K562 (cell line): Measurements from ENCODE around the gene KASH5. TPM values are rescaled to one million over a fixed set of nuclear protein-coding genes. Genes with fewer than 3 reads are reported as not detected.
A peak's percentile ranks its signal among the peaks of the same experiment; 100 is the strongest.

ENCODE experiments used
- ELF2 ChIP-seq: fragments of 250-450 bp; sonication (Bioruptor Pico); IDR thresholded peaks from 2 replicates; pipeline ENCODE4 v1.5.0; 2021; ENCODE audit warnings: mild to moderate bottlenecking
- EP300 ChIP-seq: IDR thresholded peaks from 2 replicates; pipeline ENCODE4 v1.6.1; 2012; ENCODE audit warnings: low read length, improper control_type of control experiment
- FOXJ2 ChIP-seq: fragments of 200-800 bp; sonication (Bioruptor generic); IDR thresholded peaks from 2 replicates; pipeline ENCODE4 v1.6.1; 2016; ENCODE audit warnings: missing genetic modification characterization, missing compliant biosample characterization
- HDAC1 ChIP-seq, 2 experiments: fragments of 450-650 bp; IDR thresholded peaks; 2 replicates each; pipeline ENCODE4 v1.6.1; 2016 to 2017; ENCODE audit warnings: inconsistent platforms in 1 of 2, mild to moderate bottlenecking in 1 of 2, moderate library complexity in 1 of 2
- KDM5B ChIP-seq: fragments of 200-600 bp; sonication (generic); IDR thresholded peaks from 2 replicates; pipeline ENCODE4 v1.6.1; 2012; ENCODE audit warnings: low read depth, mild to moderate bottlenecking, moderate library complexity, low read length, control low read depth, inconsistent platforms; ENCODE audit not compliant: insufficient replicate concordance
- MBD2 ChIP-seq: sonication (generic); IDR thresholded peaks from 2 replicates; pipeline ENCODE4 v1.6.1; 2016; ENCODE audit warnings: low read depth, borderline replicate concordance
- MYC ChIP-seq, 2 experiments: fragments of 250-450 bp in 1 of 2; sonication (Bioruptor Pico) in 1 of 2; IDR thresholded peaks; 2 replicates each; pipeline versions ENCODE4 v1.5.1 to v1.6.1; 2012 to 2021; ENCODE audit warnings: low read depth in 2 of 2, borderline replicate concordance in 1 of 2, improper control_type of control experiment in 1 of 2, low read length in 1 of 2, mild to moderate bottlenecking in 1 of 2, moderate library complexity in 1 of 2
- PBX2 ChIP-seq, 2 experiments: IDR thresholded peaks in 1 of 2; conservative IDR thresholded peaks in 1 of 2; 2 replicates each; pipeline ENCODE4 v1.6.1; 2016; ENCODE audit warnings: low read depth in 2 of 2, mild to moderate bottlenecking in 1 of 2, missing compliant biosample characterization in 1 of 2, missing genetic modification characterization in 1 of 2, moderate library complexity in 1 of 2
- POLR2B ChIP-seq: fragments of 450-650 bp; IDR thresholded peaks from 2 replicates; pipeline ENCODE4 v1.6.1; 2018; ENCODE audit warnings: low read depth; ENCODE audit not compliant: partially characterized antibody
- SIN3A ChIP-seq, 2 experiments: fragments of 150-350 bp in 1 of 2; IDR thresholded peaks; 2 replicates each; pipeline ENCODE4 v1.6.1; 2011 to 2016; ENCODE audit warnings: borderline replicate concordance in 2 of 2, low read depth in 2 of 2, low read length in 2 of 2, mild to moderate bottlenecking in 2 of 2, moderate library complexity in 2 of 2; ENCODE audit not compliant: control insufficient read depth in 1 of 2
- polyA plus RNA-seq, 8 experiments: library from polyadenylated mRNA; depleted of rRNA in 4 of 8; stranded (reverse) in 5 of 8; unstranded in 3 of 8; fragments of >200 nt; fragmentation: Nextera tagmentation in 2 of 8; fragmentation: Illumina TruSeq in 1 of 8; extraction: Ambion mirVana in 2 of 8; extraction: Trizol in 1 of 8; gene quantifications; 2 replicates each; pipeline versions ENCODE4 v1.2.1 to v1.2.3, GENCODE V29; 2011 to 2014; ENCODE audit warnings: inconsistent platforms in 1 of 8, missing spikeins in 1 of 8
- total RNA-seq, 7 experiments: library from RNA; depleted of rRNA in 6 of 7; stranded (reverse); fragments of >200 nt in 6 of 7; fragmentation: Illumina TruSeq in 2 of 7; extraction: Trizol in 2 of 7; gene quantifications; 2 replicates each; pipeline versions ENCODE4 v1.2.1 to v1.2.3, GENCODE V29; 2011 to 2021; ENCODE audit warnings: low replicate concordance in 1 of 7
- TF ChIP-seq, protein P1 (sequence below), 2 experiments: IDR thresholded peaks; 2 replicates each; pipeline ENCODE4 v1.6.1; 2012; ENCODE audit warnings: improper control_type of control experiment in 2 of 2, low read depth in 2 of 2, low read length in 2 of 2, borderline replicate concordance in 1 of 2
- TF ChIP-seq, protein P2 (sequence below): fragments of 250-450 bp; sonication (Bioruptor Pico); IDR thresholded peaks from 2 replicates; pipeline ENCODE4 v1.4.0; 2020; ENCODE audit warnings: mild to moderate bottlenecking
- TF ChIP-seq, protein P3 (sequence below): IDR thresholded peaks from 3 replicates; pipeline ENCODE4 v1.6.1; 2011; ENCODE audit warnings: borderline replicate concordance, mild to moderate bottlenecking, moderate library complexity; ENCODE audit not compliant: insufficient read length; ENCODE audit errors: extremely low read depth

KASH5 gene
- total and polyA plus RNA-seq, 9 of the 15 experiments (the other 6 are each of a cell fraction or from before 2014, with no cell fraction given) = 0.07 to 0.84 (median 0.34) TPM; not detected in 1

- peak; percentile 75 for TF ChIP-seq POLR2B
- 0 out of 2 replicates have a peak, but pooled peaks have one; percentile 19 for TF ChIP-seq EP300
- peak; percentile 79; the same call in 1 of the 2 replicates for TF ChIP-seq ELF2
- TF ChIP-seq, protein P1, sequence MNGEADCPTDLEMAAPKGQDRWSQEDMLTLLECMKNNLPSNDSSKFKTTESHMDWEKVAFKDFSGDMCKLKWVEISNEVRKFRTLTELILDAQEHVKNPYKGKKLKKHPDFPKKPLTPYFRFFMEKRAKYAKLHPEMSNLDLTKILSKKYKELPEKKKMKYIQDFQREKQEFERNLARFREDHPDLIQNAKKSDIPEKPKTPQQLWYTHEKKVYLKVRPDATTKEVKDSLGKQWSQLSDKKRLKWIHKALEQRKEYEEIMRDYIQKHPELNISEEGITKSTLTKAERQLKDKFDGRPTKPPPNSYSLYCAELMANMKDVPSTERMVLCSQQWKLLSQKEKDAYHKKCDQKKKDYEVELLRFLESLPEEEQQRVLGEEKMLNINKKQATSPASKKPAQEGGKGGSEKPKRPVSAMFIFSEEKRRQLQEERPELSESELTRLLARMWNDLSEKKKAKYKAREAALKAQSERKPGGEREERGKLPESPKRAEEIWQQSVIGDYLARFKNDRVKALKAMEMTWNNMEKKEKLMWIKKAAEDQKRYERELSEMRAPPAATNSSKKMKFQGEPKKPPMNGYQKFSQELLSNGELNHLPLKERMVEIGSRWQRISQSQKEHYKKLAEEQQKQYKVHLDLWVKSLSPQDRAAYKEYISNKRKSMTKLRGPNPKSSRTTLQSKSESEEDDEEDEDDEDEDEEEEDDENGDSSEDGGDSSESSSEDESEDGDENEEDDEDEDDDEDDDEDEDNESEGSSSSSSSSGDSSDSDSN (IDR thresholded peaks at IDR 0.05; ENCODE audit: borderline replicate concordance in 1 of 2, low read depth in 2 of 2, low read length in 2 of 2) = no peak
- TF ChIP-seq MYC (IDR thresholded peaks at IDR 0.05; ENCODE audit: low read depth, low read length) = peak; percentile 44
- TF ChIP-seq MYC (CRISPR knock-in tag; IDR thresholded peaks at IDR 0.05; ENCODE audit: borderline replicate concordance, low read depth) = no peak
- peak; percentile 64 for TF ChIP-seq KDM5B
- TF ChIP-seq, protein P2, sequence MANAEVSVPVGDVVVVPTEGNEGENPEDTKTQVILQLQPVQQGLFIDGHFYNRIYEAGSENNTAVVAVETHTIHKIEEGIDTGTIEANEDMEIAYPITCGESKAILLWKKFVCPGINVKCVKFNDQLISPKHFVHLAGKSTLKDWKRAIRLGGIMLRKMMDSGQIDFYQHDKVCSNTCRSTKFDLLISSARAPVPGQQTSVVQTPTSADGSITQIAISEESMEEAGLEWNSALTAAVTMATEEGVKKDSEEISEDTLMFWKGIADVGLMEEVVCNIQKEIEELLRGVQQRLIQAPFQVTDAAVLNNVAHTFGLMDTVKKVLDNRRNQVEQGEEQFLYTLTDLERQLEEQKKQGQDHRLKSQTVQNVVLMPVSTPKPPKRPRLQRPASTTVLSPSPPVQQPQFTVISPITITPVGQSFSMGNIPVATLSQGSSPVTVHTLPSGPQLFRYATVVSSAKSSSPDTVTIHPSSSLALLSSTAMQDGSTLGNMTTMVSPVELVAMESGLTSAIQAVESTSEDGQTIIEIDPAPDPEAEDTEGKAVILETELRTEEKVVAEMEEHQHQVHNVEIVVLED (CRISPR knock-in tag) = peak; percentile 60
- peak in 1 of 2 experiments; percentile 73; a peak in 2 of 4 replicates for TF ChIP-seq HDAC1 (IDR thresholded peaks at IDR 0.05)
- peak; percentile 72; the same call in 1 of the 2 replicates for TF ChIP-seq FOXJ2 (tag)
- no peak; the same call in 1 of the 2 replicates for TF ChIP-seq MBD2
- TF ChIP-seq, protein P3, sequence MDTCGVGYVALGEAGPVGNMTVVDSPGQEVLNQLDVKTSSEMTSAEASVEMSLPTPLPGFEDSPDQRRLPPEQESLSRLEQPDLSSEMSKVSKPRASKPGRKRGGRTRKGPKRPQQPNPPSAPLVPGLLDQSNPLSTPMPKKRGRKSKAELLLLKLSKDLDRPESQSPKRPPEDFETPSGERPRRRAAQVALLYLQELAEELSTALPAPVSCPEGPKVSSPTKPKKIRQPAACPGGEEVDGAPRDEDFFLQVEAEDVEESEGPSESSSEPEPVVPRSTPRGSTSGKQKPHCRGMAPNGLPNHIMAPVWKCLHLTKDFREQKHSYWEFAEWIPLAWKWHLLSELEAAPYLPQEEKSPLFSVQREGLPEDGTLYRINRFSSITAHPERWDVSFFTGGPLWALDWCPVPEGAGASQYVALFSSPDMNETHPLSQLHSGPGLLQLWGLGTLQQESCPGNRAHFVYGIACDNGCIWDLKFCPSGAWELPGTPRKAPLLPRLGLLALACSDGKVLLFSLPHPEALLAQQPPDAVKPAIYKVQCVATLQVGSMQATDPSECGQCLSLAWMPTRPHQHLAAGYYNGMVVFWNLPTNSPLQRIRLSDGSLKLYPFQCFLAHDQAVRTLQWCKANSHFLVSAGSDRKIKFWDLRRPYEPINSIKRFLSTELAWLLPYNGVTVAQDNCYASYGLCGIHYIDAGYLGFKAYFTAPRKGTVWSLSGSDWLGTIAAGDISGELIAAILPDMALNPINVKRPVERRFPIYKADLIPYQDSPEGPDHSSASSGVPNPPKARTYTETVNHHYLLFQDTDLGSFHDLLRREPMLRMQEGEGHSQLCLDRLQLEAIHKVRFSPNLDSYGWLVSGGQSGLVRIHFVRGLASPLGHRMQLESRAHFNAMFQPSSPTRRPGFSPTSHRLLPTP = peak; percentile 91
- peak; percentile 61 for TF ChIP-seq PBX2 (CRISPR knock-in tag; IDR thresholded peaks at IDR 0.05; ENCODE audit: low read depth)
- TF ChIP-seq PBX2 (tag; conservative IDR thresholded peaks at IDR 0.05; ENCODE audit: low read depth) = peak; percentile 97
- peak in 1 of 2 experiments; percentile 90; a peak in 3 of 4 replicates for TF ChIP-seq SIN3A (IDR thresholded peaks at IDR 0.05; ENCODE audit: borderline replicate concordance in 2 of 2, control insufficient read depth in 1 of 2, low read depth in 2 of 2, low read length in 2 of 2)
Measured at GRCh38 chr19:49451430-49452181, 63.6 kb downstream of the KASH5 start, which contains the start of gene PIH1D1 (continued).
